Activated CD8-positive, alpha-beta memory T cell treated with anti-CD3 and anti-CD28 coated beads for 4 hours (primary cell): ENCODE measurements around the gene PYGO1.
"Not testable (repeated sequence)": the region's sequence is repeated elsewhere in the genome, so short reads cannot be mapped to it uniquely, and the experiment has no call there.

ENCODE experiments used
- DNase-seq, 2 donors: peaks; one replicate each; pipeline ENCODE4 v3.0.0-alpha.2; 2020; ENCODE audit warnings: low read depth in 2 of 2

PYGO1 gene

GRCh38 chr15:55588070-55588814 is at the start of gene PYGO1:
PYGO1 (minus strand) TSS chr15:55588345; CDS start chr15:55587883, 462 bp downstream.
- peak in 1 of 2 donors; percentile 6 for DNase-seq

GRCh38 chr15:55637086-55637485 is 48.9 kb upstream of the PYGO1 start:
- no peak for DNase-seq

GRCh38 chr15:55633731-55634130 is 45.6 kb upstream of the PYGO1 start:
- DNase-seq, result no peak

GRCh38 chr15:55632434-55632833 is 44.3 kb upstream of the PYGO1 start:
- no peak for DNase-seq

- DNase-seq, result no peak
These were observed 42.7 kb upstream of the PYGO1 start for GRCh38 chr15:55630858-55631257.

- DNase-seq, result no peak
These were observed 40.2 kb upstream of the PYGO1 start for GRCh38 chr15:55628369-55628730.

- no peak for DNase-seq
These were observed 39.7 kb upstream of the PYGO1 start for GRCh38 chr15:55627730-55628368.

- no peak for DNase-seq
These were observed 31.6 kb upstream of the PYGO1 start for GRCh38 chr15:55619783-55620182.

- no peak for DNase-seq
These were observed 30.2 kb upstream of the PYGO1 start for GRCh38 chr15:55618387-55618786.

- DNase-seq, result no peak
These were observed 27.3 kb upstream of the PYGO1 start for GRCh38 chr15:55615445-55615844.

- DNase-seq, result no peak
These were observed 25.6 kb upstream of the PYGO1 start for GRCh38 chr15:55613727-55614126.

GRCh38 chr15:55606214-55606613 is 18.1 kb upstream of the PYGO1 start:
- DNase-seq, result no peak

GRCh38 chr15:55601374-55601773 is 13.2 kb upstream of the PYGO1 start:
- no peak for DNase-seq

GRCh38 chr15:55599439-55599838 is 11.3 kb upstream of the PYGO1 start:
- DNase-seq, result no peak

GRCh38 chr15:55593019-55593418 is 4.9 kb upstream of the PYGO1 start:
- DNase-seq, result not testable (repeated sequence)

- DNase-seq, result no peak
These were observed 2.6 kb upstream of the PYGO1 start for GRCh38 chr15:55590788-55591187.

- DNase-seq, result no peak
These were observed 1.1 kb upstream of the PYGO1 start for GRCh38 chr15:55589287-55589686.

GRCh38 chr15:55588815-55589115 is 620 bp upstream of the PYGO1 start:
- no peak for DNase-seq

GRCh38 chr15:55587321-55588069 is 650 bp downstream of the PYGO1 start:
- DNase-seq, result no peak

- DNase-seq, result no peak
These were observed 1.3 kb downstream of the PYGO1 start for GRCh38 chr15:55586808-55587207.

GRCh38 chr15:55576943-55577342 is 11.2 kb downstream of the PYGO1 start:
- DNase-seq, result no peak

GRCh38 chr15:55574096-55574495 is 14.0 kb downstream of the PYGO1 start:
- no peak for DNase-seq

GRCh38 chr15:55573224-55573623 is 14.9 kb downstream of the PYGO1 start:
- DNase-seq, result no peak
